Neuron (in vitro differentiated cells): ENCODE data around the gene EMP2.
"Not testable (repeated sequence)": the region's sequence is repeated elsewhere in the genome, so short reads cannot be mapped to it uniquely, and the experiment has no call there.

ENCODE experiments used
- H2AFZ ChIP-seq: one replicate; pipeline ENCODE4 v1.6.1; 2013; ENCODE audit warnings: low read depth, mild to moderate bottlenecking, inconsistent platforms, low read length, moderate library complexity
- H3K27me3 ChIP-seq: one replicate; pipeline ENCODE4 v1.6.1; 2013; ENCODE audit warnings: low read length; ENCODE audit not compliant: insufficient read depth
- H3K36me3 ChIP-seq: one replicate; pipeline ENCODE4 v1.6.1; 2013; ENCODE audit warnings: low read length; ENCODE audit not compliant: insufficient read depth
- H3K4me1 ChIP-seq: one replicate; pipeline ENCODE4 v1.6.1; 2013; ENCODE audit warnings: low read length; ENCODE audit not compliant: insufficient read depth
- H3K4me3 ChIP-seq: 2 replicates; pipeline ENCODE4 v1.5.1; 2013; ENCODE audit warnings: mild to moderate bottlenecking, low read length, moderate library complexity
- H3K9me3 ChIP-seq: one replicate; pipeline ENCODE4 v1.6.1; 2013; ENCODE audit warnings: low read length

Gene EMP2

DNA sequence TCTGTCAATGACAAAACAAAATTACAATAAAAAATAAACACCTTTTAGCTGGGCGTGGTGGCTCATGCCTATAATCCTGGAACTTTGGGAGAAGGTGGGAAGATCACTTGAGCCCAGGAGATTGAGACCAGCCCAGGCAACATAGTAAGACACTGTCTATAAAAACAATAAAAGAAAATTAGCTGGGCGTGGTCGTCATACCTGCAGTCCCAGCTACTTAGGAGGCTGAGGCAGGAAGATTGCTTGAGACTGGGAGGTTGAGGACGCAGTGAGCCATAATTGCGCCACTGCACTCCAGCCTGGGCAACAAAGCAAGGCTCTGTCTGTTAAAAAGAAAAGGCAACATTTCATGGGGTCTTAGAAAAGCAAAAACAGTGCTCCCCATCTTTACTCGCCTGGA, 32.7 kb downstream of the EMP2 start:
- Histone ChIP-seq H3K36me3 (peaks cover 11% of the 10 kb centered on the region), H3K9me3 (peaks cover 4% of the 10 kb centered on the region), H3K4me3 (no peak overlapping the region), H3K4me1 (no peaks in the 10 kb centered on the region), H3K27me3 (no peaks in the 10 kb centered on the region), H2AFZ (no peak overlapping the region)

DNA sequence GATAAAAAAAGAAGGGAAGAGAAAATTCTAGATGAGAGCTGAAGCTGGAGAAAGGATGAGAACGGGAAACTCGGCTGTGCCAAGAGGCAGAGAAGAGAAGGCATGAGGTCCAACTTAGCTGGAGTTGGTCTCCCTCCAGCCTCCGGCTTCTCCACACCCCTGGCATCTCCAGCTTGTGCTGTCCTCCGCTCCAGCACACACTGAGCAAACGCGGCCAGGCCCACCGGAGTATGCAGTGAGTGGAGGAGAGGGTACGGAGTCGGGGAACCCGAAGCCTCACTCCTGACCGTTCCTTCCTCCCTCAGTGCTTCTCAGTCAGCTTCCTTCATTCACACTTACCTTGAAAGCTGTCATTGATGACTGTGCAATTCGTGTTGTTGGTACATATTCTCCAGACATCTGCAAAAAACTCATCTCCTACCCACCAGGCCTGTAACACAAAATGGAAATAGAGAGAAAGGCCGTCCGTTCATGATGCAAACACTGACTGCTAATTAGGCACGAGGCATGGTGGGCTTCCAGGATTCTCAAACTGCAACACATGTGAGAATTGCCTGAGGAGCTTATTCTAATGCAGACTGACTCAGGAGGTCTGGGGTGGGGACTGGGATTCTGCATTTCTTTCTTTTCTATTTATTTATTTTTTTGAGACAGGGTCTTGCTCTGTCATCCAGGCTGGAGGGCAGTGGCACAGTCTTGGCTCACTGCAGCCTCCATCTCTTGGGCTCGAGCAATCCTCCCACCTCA, 37.0 kb downstream of the EMP2 start:
- Histone ChIP-seq H3K36me3 (peaks cover 11% of the 10 kb centered on the region), H3K27me3 (no peaks in the 10 kb centered on the region), H2AFZ (no peak overlapping the region), H3K4me1 (no peaks in the 10 kb centered on the region), H3K9me3 (peaks cover 4% of the 10 kb centered on the region), H3K4me3 (no peak overlapping the region)

GRCh38 chr16:10541366-10541765, 39.0 kb downstream of the EMP2 start:
- no peak overlapping the region for H2AFZ ChIP-seq
- H3K4me1 ChIP-seq, result no peaks in the 10 kb centered on the region
- H3K9me3 ChIP-seq, result no peaks in the 10 kb centered on the region
- H3K4me3 ChIP-seq, result no peak overlapping the region
- H3K27me3 ChIP-seq, result no peaks in the 10 kb centered on the region
- peaks cover 6% of the 10 kb centered on the region for H3K36me3 ChIP-seq

DNA sequence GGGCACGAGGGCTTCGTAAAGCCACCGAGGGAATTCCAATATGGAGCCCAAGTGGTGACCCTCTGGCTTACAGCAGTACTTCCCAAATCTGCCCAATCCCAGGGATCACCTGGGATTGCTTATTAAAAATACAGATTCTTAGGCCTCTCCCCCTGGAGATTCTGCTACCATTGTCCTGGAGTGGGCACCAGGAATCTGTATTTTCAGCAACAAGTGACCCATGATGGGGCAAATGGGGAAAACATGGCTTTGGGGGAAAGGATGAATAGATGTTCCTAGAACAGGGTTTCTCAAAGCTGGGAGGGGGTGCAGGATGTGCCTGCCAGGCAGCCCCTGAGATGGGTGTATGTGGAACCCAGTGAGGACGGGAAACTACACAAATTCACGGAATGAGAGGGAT, 40.6 kb downstream of the EMP2 start:
- H3K4me1 ChIP-seq, result no peaks in the 10 kb centered on the region
- no peaks in the 10 kb centered on the region for H3K27me3 ChIP-seq
- no peaks in the 10 kb centered on the region for H3K9me3 ChIP-seq
- H2AFZ ChIP-seq, result no peak overlapping the region
- H3K36me3 ChIP-seq, result no peaks in the 10 kb centered on the region
- no peak overlapping the region for H3K4me3 ChIP-seq

DNA sequence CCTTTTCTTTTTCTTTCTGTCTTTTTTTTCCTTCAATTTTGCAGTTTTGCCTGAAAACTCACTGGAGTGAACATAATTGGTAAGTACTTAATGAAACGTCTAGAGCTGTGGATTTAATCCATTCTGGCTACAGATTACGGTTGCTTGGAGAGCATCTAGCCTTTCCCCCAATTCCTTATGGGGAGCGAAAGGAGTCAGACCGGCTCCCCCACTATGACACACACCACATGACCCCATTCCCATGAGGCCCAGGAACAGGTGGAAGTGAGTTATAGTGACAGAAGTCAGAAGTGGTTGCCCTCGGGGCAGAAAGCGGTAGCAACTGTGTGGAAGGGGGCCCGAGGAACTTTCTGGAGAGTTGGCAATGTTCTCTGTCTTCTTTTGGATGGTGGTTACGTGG, 41.2 kb downstream of the EMP2 start:
- H3K27me3 ChIP-seq, result no peaks in the 10 kb centered on the region

DNA sequence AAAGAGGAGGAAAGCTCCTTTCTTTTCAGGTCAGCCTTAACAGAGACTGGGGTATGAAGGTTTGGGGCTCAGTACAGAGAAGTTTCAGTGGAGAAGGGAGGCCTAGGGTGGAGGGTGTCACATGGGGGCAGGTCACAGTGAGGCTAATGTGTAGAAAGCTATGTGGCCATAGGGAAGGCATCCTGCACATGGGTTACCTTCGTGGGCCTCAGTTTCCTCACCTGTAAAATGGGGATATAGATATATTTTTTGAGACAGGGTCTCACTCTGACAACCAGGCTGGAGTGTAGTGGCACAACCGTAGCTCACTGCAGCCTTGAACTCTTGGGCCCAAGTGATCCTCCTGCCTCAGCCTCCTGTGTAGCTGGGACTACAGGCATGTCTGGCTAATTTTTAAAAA, 41.8 kb downstream of the EMP2 start:
- H2AFZ ChIP-seq, result no peak overlapping the region
- no peaks in the 10 kb centered on the region for H3K4me1 ChIP-seq
- H3K36me3 ChIP-seq, result no peaks in the 10 kb centered on the region
- no peak overlapping the region for H3K4me3 ChIP-seq
- no peaks in the 10 kb centered on the region for H3K27me3 ChIP-seq
- H3K9me3 ChIP-seq, result no peaks in the 10 kb centered on the region

More for the DNA sequence above, 41.2 kb downstream of the EMP2 start:
- Histone ChIP-seq H2AFZ (no peak overlapping the region), H3K36me3 (no peaks in the 10 kb centered on the region), H3K4me1 (no peaks in the 10 kb centered on the region), H3K9me3 (no peaks in the 10 kb centered on the region), H3K4me3 (no peak overlapping the region)

DNA sequence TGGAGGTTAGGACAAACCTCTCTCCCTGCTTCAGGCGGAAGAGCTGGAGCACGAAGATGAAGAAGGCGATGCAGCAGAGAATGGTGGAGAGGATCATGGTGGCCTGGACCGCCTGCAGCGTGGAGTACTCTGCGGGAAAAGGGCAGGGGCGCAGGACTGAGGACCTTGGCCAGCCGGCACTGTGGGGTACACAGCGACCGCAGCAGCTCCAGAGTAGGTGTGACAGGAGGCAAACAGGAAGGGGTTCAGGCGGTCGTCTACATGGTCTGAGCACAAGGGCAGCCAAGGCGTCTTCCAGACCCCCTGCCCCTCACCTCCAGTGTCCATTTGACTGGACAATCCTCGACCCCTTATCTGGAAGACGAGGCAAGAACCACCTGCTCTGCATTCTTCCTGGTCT, 42.5 kb downstream of the EMP2 start:
- H3K27me3 ChIP-seq, result no peaks in the 10 kb centered on the region
- no peaks in the 10 kb centered on the region for H3K36me3 ChIP-seq
- no peaks in the 10 kb centered on the region for H3K4me1 ChIP-seq
- H3K9me3 ChIP-seq, result no peaks in the 10 kb centered on the region
- H2AFZ ChIP-seq, result no peak overlapping the region
- H3K4me3 ChIP-seq, result no peak overlapping the region

DNA sequence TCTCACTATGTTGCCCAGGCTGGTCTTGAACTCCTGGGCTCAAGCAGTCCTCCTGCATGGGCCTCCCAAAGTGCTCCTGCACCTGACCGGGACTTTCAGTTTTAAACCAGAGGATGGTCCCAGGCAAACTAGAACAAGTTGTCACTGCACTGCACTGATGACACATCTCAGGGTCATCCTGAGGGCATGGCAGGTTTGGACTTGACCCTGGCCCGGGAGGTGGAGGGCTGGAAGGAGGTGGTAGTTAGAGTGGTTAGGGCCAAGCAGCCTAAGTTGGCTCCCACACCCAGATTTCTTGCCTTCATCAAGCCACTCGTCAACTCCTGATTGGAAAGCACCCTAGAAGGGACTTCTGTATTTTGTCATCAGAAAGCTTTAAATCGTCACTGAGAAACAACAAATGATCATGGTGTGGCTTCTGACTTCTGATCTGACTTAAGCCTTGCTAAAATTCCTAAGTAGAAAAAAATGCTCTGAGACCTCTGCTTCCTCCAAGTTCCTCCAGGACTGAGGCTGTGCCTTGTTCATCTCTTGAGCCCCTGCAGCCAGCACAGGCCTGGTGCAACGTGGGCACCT, 43.5 kb downstream of the EMP2 start:
- no peaks in the 10 kb centered on the region for H3K27me3 ChIP-seq
- no peak overlapping the region for H3K4me3 ChIP-seq
- no peaks in the 10 kb centered on the region for H3K36me3 ChIP-seq
- no peaks in the 10 kb centered on the region for H3K9me3 ChIP-seq
- H3K4me1 ChIP-seq, result no peaks in the 10 kb centered on the region
- no peak overlapping the region for H2AFZ ChIP-seq

DNA sequence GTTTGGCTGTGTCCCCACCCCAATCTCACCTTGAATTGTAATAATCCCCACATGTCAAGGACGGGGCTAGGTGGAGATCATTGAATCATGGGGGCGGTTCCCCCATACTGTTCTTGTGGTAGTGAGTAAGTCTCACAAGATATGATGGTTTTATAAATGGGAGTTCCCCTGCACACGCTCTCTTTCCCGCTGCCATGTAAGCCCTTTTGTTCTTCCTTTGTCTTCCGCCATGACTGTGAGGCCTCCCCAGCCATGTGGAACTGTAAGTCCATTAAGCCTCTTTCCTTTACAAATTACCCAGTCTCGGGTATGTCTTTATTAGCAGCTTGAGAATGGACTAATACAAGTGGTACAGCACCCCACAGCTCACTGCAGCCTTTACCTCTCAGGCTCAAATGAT, 44.1 kb downstream of the EMP2 start:
- not testable (repeated sequence) for H3K4me1 ChIP-seq, H3K4me3 ChIP-seq, H3K9me3 ChIP-seq, H3K27me3 ChIP-seq, H3K36me3 ChIP-seq, H2AFZ ChIP-seq

DNA sequence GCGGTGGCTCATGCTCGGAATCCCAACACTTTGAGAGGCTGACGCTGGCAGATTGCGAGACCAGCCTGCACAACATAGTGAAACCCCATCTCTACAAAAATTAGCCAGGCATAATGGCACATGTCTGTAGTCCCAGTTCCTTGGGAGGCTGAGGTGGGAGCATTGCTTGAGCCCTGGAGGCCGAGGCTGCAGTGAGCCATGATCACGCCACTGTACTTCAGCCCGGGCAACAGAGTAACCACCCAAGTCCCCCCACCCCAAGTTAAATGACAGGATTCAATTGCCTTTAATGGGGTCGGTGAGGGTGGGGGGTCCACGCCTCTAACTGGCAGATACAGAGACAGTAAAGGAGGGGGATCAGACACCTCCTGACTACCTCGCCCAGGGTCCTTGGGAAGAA, 44.9 kb downstream of the EMP2 start:
- H3K36me3 ChIP-seq, result no peaks in the 10 kb centered on the region
- H3K4me1 ChIP-seq, result no peaks in the 10 kb centered on the region
- no peaks in the 10 kb centered on the region for H3K9me3 ChIP-seq
- H2AFZ ChIP-seq, result no peak overlapping the region
- no peak overlapping the region for H3K4me3 ChIP-seq
- no peaks in the 10 kb centered on the region for H3K27me3 ChIP-seq

- Histone ChIP-seq H3K4me1 (no peaks in the 10 kb centered on the region), H3K27me3 (no peaks in the 10 kb centered on the region), H3K4me3 (no peak overlapping the region), H3K36me3 (no peaks in the 10 kb centered on the region), H3K9me3 (no peaks in the 10 kb centered on the region), H2AFZ (no peak overlapping the region)
These were observed 45.6 kb downstream of the EMP2 start for GRCh38 chr16:10534748-10535147.

DNA sequence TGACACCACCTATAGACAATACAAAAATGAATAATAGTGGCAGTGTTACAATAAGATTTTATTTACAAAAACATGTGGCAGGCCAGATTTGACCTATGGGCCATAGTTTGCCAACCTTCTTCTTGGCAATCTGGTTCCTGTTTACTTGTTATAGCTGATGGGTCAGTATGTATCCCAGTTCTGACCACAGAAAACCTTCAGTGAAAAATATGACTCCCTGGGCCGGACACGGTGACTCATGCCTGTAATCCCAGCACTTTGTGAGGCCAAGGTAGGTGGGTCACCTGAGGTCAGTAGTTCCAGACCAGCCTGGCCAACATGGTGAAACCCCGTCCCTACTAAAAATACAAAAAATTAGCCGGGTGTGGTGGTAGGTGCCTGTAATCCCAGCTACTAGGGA, 46.8 kb downstream of the EMP2 start:
- not testable (repeated sequence) for H3K4me3 ChIP-seq, H3K36me3 ChIP-seq, H3K9me3 ChIP-seq, H2AFZ ChIP-seq, H3K27me3 ChIP-seq, H3K4me1 ChIP-seq

GRCh38 chr16:10531582-10531981, 48.8 kb downstream of the EMP2 start:
- Histone ChIP-seq H3K27me3 (no peaks in the 10 kb centered on the region), H2AFZ (no peak overlapping the region), H3K9me3 (no peaks in the 10 kb centered on the region), H3K36me3 (no peaks in the 10 kb centered on the region), H3K4me1 (no peaks in the 10 kb centered on the region), H3K4me3 (no peak overlapping the region)

- Histone ChIP-seq H3K9me3 (no peaks in the 10 kb centered on the region), H3K27me3 (no peaks in the 10 kb centered on the region), H3K4me1 (no peaks in the 10 kb centered on the region), H3K36me3 (no peaks in the 10 kb centered on the region), H2AFZ (no peak overlapping the region), H3K4me3 (no peak overlapping the region)
These were observed 49.7 kb downstream of the EMP2 start for GRCh38 chr16:10530685-10531084.
